Right renal cortex interstitium (tissue), 3 donors: ENCODE data around the gene RLN1. TPM values are rescaled to one million over a fixed set of nuclear protein-coding genes. Genes with fewer than 3 reads are reported as not detected.
"Not testable (repeated sequence)": the region's sequence is repeated elsewhere in the genome, so short reads cannot be mapped to it uniquely, and the experiment has no call there.

Experiments
- DNase-seq, 3 donors: peaks; one replicate each; pipeline ENCODE4 v3.0.0-alpha.2; 2013; ENCODE audit warnings: low read depth in 3 of 3, low spot score in 2 of 3
- polyA plus RNA-seq, 3 donors: library from polyadenylated mRNA; unstranded; fragments of 120-200 nt; gene quantifications; one replicate each; pipeline ENCODE4 v1.2.1, GENCODE V29; 2013; ENCODE audit not compliant: insufficient read length in 3 of 3

The RLN1 gene
- polyA plus RNA-seq, 3 donors, result 0.24 to 0.86 (median 0.47) TPM

- no peak for DNase-seq
Observed at GRCh38 chr9:5326187-5326586, 13.5 kb downstream of the RLN1 start.

GRCh38 chr9:5321601-5322000, 18.1 kb downstream of the RLN1 start:
- not testable (repeated sequence) for DNase-seq

GRCh38 chr9:5321058-5321457, 18.6 kb downstream of the RLN1 start:
- DNase-seq, result no peak

- DNase-seq, result not testable (repeated sequence)
Observed at GRCh38 chr9:5316406-5316805, 23.3 kb downstream of the RLN1 start.

GRCh38 chr9:5315187-5315923, 24.3 kb downstream of the RLN1 start:
- no peak for DNase-seq

GRCh38 chr9:5310851-5311250, 28.8 kb downstream of the RLN1 start:
- DNase-seq, result no peak

GRCh38 chr9:5305741-5306140, 33.9 kb downstream of the RLN1 start:
- DNase-seq, result no peak

GRCh38 chr9:5303840-5304795, 35.6 kb downstream of the RLN1 start, which contains the start of gene RLN2:
RLN2 (minus strand) TSS chr9:5304716; CDS start chr9:5304580, 136 bp downstream.
- DNase-seq, result peak in 1 of 3 donors; percentile 5

GRCh38 chr9:5301544-5301943, 38.1 kb downstream of the RLN1 start:
- no peak for DNase-seq

- no peak for DNase-seq
Observed at GRCh38 chr9:5292141-5292540, 47.5 kb downstream of the RLN1 start.

GRCh38 chr9:5288591-5288990, 51.1 kb downstream of the RLN1 start:
- no peak for DNase-seq

- DNase-seq, result no peak
Observed at GRCh38 chr9:5286262-5286661, 53.4 kb downstream of the RLN1 start.

Other genes with a start within 250 kb of the RLN1 start
- under 1 TPM; 0.19 to 0.24 (median 0.21) TPM for gene INSL6, start 154.2 kb downstream of the RLN1 start, polyA plus RNA-seq
- not detected for gene INSL4, start 108.5 kb downstream of the RLN1 start, polyA plus RNA-seq
- gene RLN2, start 35.2 kb downstream of the RLN1 start, polyA plus RNA-seq, result 1 to 10 TPM; 3.0 to 4.2 (median 3.4) TPM
- 10 to 100 TPM; 34.6 to 44.6 (median 38.4) TPM for gene PLGRKT, start 98.0 kb upstream of the RLN1 start, polyA plus RNA-seq
- gene CD274, start 110.7 kb upstream of the RLN1 start, polyA plus RNA-seq, result 1 to 10 TPM in 1 of 3 donors, under 1 TPM in 2; 0.71 to 1.1 (median 0.90) TPM
- under 1 TPM in 2 of 3 donors, not detected in 1; 0.10 to 0.13 TPM for gene PDCD1LG2, start 170.7 kb upstream of the RLN1 start, polyA plus RNA-seq